ENCODE measurements around the gene OLIG1.

The OLIG1 gene

DNA sequence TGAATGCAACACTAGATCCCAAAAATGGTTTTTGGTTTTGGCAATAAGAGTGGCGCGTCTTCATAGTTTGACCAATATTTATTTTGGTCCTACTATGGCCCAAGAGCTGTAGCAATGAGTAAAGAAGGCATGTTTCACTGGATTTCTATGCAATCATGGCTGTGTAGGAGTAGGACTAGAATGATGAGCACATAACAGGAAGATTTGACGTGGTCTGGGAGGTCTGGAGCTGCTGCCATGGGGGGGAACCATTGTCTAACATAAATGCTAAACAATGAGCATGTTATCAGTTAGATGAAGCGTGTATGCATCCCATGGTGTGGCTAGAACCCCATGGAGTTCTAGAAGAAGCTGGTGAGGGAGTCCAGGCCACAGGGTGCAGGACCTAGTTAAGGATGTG lies 38.3 kb downstream of the OLIG1 start:
- no peak overlapping the region for H3K4me3 ChIP-seq (ENCODE audit: low read depth, low read length)
- DNase-seq (ENCODE audit: low read depth, low spot score) = no peak
- CTCF ChIA-PET = interaction anchor here (1.4 kb wide), 1 partner anchor 20 kb away, joined by 3 read pairs; no protein-coding TSS in a partner anchor
- TF ChIP-seq, protein P1, sequence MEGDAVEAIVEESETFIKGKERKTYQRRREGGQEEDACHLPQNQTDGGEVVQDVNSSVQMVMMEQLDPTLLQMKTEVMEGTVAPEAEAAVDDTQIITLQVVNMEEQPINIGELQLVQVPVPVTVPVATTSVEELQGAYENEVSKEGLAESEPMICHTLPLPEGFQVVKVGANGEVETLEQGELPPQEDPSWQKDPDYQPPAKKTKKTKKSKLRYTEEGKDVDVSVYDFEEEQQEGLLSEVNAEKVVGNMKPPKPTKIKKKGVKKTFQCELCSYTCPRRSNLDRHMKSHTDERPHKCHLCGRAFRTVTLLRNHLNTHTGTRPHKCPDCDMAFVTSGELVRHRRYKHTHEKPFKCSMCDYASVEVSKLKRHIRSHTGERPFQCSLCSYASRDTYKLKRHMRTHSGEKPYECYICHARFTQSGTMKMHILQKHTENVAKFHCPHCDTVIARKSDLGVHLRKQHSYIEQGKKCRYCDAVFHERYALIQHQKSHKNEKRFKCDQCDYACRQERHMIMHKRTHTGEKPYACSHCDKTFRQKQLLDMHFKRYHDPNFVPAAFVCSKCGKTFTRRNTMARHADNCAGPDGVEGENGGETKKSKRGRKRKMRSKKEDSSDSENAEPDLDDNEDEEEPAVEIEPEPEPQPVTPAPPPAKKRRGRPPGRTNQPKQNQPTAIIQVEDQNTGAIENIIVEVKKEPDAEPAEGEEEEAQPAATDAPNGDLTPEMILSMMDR (IDR thresholded peaks at IDR 0.05; ENCODE audit: insufficient read depth, low read length, missing control alignments) = no peak
- POLR2A ChIA-PET = no interaction called here

DNA sequence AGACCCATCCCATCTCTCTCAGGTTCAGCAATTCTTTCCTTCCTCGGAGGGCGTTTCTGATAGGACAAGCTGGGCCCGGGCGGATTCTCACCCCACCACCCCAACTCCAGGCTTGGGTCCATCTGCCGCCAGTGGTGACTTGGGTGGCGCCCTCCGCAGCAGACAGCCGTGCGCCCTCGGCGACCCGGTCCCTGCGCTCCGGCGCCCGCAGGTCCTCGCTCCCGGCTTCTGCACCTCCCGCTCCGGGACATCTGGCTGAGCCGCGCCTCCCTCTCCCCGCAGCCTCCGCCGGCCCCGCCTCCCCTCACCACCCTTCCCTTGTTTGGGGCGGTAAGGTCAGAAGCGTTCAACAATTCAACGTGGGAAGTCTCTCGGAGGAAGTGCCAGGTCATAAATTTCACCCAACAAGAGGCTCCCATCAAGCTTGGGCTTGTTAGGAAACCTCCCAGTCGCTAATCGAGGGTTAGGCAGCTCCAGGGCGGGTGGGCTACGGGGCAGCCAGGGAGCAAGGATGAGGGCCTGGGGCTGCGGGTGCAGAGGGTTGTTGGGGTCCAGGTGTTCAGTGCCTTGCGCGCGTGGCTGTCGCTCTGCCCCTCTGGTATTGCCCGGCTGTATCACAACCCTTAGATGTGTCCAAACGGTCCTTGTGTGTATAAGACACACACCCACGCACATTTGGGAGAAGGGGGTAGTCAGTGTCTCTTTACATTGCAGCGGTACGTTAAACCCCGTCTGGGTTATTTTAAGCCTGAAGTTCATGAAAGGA lies 39.8 kb downstream of the OLIG1 start:
- TF ChIP-seq, protein P1 (IDR thresholded peaks at IDR 0.05; ENCODE audit: insufficient read depth, low read length, missing control alignments) = no peak
- H3K4me3 ChIP-seq (ENCODE audit: low read depth, low read length) = no peak overlapping the region
- ChIA-PET POLR2A (no interaction called here), CTCF (no interaction called here)
- DNase-seq (ENCODE audit: low read depth, low spot score) = no peak

DNA sequence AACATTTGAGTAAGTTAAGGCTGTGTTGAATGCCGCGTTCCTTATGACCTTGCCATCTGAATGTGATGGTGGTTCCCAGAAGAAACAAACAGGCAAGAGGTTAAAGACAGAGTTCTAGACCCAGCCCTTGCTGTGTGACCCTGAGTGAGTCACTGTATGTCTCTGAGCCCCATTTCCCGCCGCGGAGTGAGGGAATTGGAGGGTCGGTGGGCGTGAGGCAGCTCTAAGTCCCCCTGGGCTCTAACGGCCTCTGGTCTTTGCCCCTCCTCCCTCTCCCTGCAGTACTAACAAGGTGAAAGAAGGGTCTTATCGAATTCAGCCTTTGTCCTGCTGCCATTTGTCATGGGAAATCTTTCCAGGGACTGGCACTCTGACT lies 40.4 kb downstream of the OLIG1 start:
- H3K4me3 ChIP-seq (ENCODE audit: low read depth, low read length) = no peak overlapping the region
- TF ChIP-seq, protein P1 (IDR thresholded peaks at IDR 0.05; ENCODE audit: insufficient read depth, low read length, missing control alignments) = no peak
- ChIA-PET POLR2A (no interaction called here), CTCF (no interaction called here)
- DNase-seq (ENCODE audit: low read depth, low spot score) = no peak

DNA sequence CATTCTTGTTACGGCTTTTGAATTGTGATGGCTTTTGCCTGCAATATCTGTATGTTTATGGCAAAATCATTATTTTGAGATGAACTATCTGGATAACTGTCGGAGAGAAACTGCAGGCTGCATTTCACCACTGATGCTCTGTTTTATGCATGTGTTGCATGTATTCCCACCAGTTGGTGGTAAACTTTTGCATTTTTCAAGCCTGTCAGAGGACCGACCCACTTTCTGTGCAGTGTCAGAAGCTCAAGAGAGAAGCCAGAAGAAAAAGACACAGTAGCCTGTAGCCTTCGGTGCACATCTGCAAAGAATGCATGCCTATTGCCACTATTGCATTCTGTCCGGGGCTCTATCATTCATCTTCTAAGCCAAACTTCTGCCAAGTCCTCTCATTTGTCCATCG lies 41.6 kb downstream of the OLIG1 start:
- no peak for DNase-seq (ENCODE audit: low read depth, low spot score)
- H3K4me3 ChIP-seq (ENCODE audit: low read depth, low read length) = no peak overlapping the region
- TF ChIP-seq, protein P1 (IDR thresholded peaks at IDR 0.05; ENCODE audit: insufficient read depth, low read length, missing control alignments) = no peak
- CTCF ChIA-PET = interaction anchor here (1.3 kb wide), 1 partner anchor 10 kb away, joined by 3 read pairs; no protein-coding TSS in a partner anchor
- POLR2A ChIA-PET = no interaction called here

DNA sequence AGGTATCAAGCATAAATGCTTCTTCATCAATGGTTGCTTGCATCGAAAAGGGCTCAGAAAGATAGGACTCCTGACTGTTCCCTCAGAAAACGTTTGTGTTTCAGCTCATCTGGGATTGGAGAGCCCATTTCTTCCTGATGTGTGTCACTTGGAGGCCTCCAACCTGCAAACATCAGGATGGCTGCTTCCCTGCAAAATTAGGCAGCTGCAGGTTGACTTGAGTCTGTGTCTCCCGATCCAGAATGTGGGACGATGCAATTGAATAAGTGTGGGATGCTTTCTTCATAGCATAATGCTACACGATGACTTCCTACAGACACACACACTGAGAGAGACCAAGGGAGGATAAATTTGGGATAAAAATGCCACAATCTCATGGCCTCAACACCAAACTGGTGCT lies 42.2 kb downstream of the OLIG1 start:
- no peak overlapping the region for H3K4me3 ChIP-seq (ENCODE audit: low read depth, low read length)
- ChIA-PET CTCF (interaction anchor here (1.3 kb wide), 1 partner anchor 9 kb away, joined by 3 read pairs; no protein-coding TSS in a partner anchor), POLR2A (no interaction called here)
- TF ChIP-seq, protein P1 (IDR thresholded peaks at IDR 0.05; ENCODE audit: insufficient read depth, low read length, missing control alignments) = no peak
- no peak for DNase-seq (ENCODE audit: low read depth, low spot score)

DNA sequence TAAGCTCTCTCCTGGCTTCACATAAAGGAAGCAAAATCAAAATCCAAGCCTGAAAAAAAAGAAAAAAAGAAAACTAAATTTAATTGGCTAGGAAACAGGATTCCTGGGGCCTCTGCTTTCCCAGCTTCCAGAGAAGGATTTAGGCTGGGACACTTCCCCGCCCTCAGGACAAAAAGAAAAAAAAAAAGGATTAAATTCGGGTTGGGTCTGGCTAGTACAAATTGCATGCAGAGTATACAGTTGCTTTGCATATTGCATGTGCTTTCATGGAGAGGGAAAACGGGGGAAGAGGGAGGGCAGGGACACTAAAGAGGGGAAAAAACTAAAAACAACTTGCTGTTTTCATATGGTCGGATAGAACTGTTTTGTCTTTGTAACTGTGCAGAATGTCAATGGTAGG lies 42.7 kb downstream of the OLIG1 start:
- ChIA-PET POLR2A (no interaction called here), CTCF (interaction anchor here (1.3 kb wide), 1 partner anchor 9 kb away, joined by 3 read pairs; no protein-coding TSS in a partner anchor)
- DNase-seq (ENCODE audit: low read depth, low spot score) = no peak
- TF ChIP-seq, protein P1 (IDR thresholded peaks at IDR 0.05; ENCODE audit: insufficient read depth, low read length, missing control alignments) = no peak
- H3K4me3 ChIP-seq (ENCODE audit: low read depth, low read length) = no peak overlapping the region

All from AG04449 (cell line).